Endodermal cell (in vitro differentiated cells): Measurements from ENCODE around the gene CCL17. TPM values are rescaled to one million over a fixed set of nuclear protein-coding genes. Genes with fewer than 3 reads are reported as not detected.

Experiments used
- DNase-seq: peaks from one replicate; pipeline ENCODE4 v3.0.0-alpha.2; 2017
- H3K27ac ChIP-seq: 2 replicates; pipeline ENCODE4 v1.5.1; 2013; ENCODE audit warnings: mild to moderate bottlenecking, low read depth, low read length, moderate library complexity
- H3K27me3 ChIP-seq: 2 replicates; pipeline ENCODE4 v1.6.1; 2013; ENCODE audit warnings: mild to moderate bottlenecking, low read length, moderate library complexity; ENCODE audit not compliant: insufficient read depth, control insufficient read depth, poor library complexity, severe bottlenecking
- H3K36me3 ChIP-seq: 2 replicates; pipeline ENCODE4 v1.7.0; 2013; ENCODE audit warnings: mild to moderate bottlenecking, low read length, moderate library complexity; ENCODE audit not compliant: control insufficient read depth, insufficient read depth
- H3K4me1 ChIP-seq: one replicate; pipeline ENCODE4 v1.7.0; 2013; ENCODE audit warnings: low read length; ENCODE audit not compliant: control insufficient read depth, insufficient read depth
- H3K4me3 ChIP-seq: 2 replicates; pipeline ENCODE4 v1.5.1; 2013; ENCODE audit warnings: mild to moderate bottlenecking, low read length, moderate library complexity
- H3K9ac ChIP-seq: 2 replicates; pipeline ENCODE4 v1.6.1; 2013; ENCODE audit warnings: mild to moderate bottlenecking, low read length, moderate library complexity; ENCODE audit not compliant: poor library complexity, severe bottlenecking; ENCODE audit errors: extremely low read depth
- H3K9me3 ChIP-seq: 2 replicates; pipeline ENCODE4 v1.6.1; 2013; ENCODE audit warnings: mild to moderate bottlenecking, low read length, moderate library complexity; ENCODE audit not compliant: control insufficient read depth
- H3K27ac Mint-ChIP-seq: 2 replicates; pipeline ENCODE4 v1.8.0; 2020; ENCODE audit warnings: mixed read lengths
- H3K27me3 Mint-ChIP-seq: 2 replicates; pipeline ENCODE4 v1.8.0; 2021; ENCODE audit warnings: mild to moderate bottlenecking, mixed read lengths; ENCODE audit not compliant: insufficient read depth
- H3K36me3 Mint-ChIP-seq: 2 replicates; pipeline ENCODE4 v1.8.0; 2020; ENCODE audit warnings: low read depth, mixed read lengths
- H3K4me1 Mint-ChIP-seq: 2 replicates; pipeline ENCODE4 v1.8.0; 2020; ENCODE audit warnings: mixed read lengths
- H3K4me3 Mint-ChIP-seq: 2 replicates; pipeline ENCODE4 v1.8.0; 2020; ENCODE audit warnings: mild to moderate bottlenecking, moderate library complexity, mixed read lengths
- H3K9me3 Mint-ChIP-seq: 2 replicates; pipeline ENCODE4 v1.8.0; 2020; ENCODE audit warnings: mild to moderate bottlenecking, mixed read lengths
- CTCF ChIP-seq: fragments of 200-600 bp; sonication (generic); conservative IDR thresholded peaks from 2 replicates; pipeline ENCODE4 v1.5.0; 2021; ENCODE audit warnings: antibody characterized with exemption, mild to moderate bottlenecking
- WGBS, 2 experiments: methylation state at CpG; one replicate each; pipeline versions ENCODE4 v1.1.5 to v1.1.7; 2013; ENCODE audit warnings: missing lambda C conversion rate in 2 of 2, mixed read lengths in 1 of 2; ENCODE audit not compliant: insufficient coverage in 1 of 2, insufficient read length in 1 of 2; 5-methylcytosine and 5-hydroxymethylcytosine counted together
- total RNA-seq, 2 donors: library from RNA; stranded (reverse); fragmentation: NEBNext Ultra II Directional in 1 of 2; extraction: Animal tissue kit (Norgen Biotek cat#: 25700) in 1 of 2; gene quantifications; 2 replicates in 1 of 2; 3 replicates in 1 of 2; pipeline ENCODE4 v1.2.1, GENCODE V29; 2021

The CCL17 gene
- total RNA-seq, 2 donors from 2014 or later, result not detected

GRCh38 chr16:57432505-57432904 lies 27.9 kb downstream of the CCL17 start:
- no peak for DNase-seq
- peaks cover 76% of the 10 kb centered on the region for H3K36me3 Mint-ChIP-seq
- H3K27me3 ChIP-seq, result no peaks in the 10 kb centered on the region
- no peaks in the 10 kb centered on the region for H3K9me3 Mint-ChIP-seq
- peaks cover 15% of the 10 kb centered on the region for H3K4me1 Mint-ChIP-seq
- H3K4me3 Mint-ChIP-seq, result no peak overlapping the region
- no peak overlapping the region for H3K4me3 ChIP-seq
- H3K27ac Mint-ChIP-seq, result no peak overlapping the region
- H3K36me3 ChIP-seq, result peaks cover 86% of the 10 kb centered on the region
- peaks cover 4% of the 10 kb centered on the region for H3K27me3 Mint-ChIP-seq
- 94 to 100% methylated on average over 1 to 2 of the region's 2 CpGs for WGBS, 2 experiments
- H3K4me1 ChIP-seq, result peaks cover 4% of the 10 kb centered on the region
- no peaks in the 10 kb centered on the region for H3K9me3 ChIP-seq
- H3K9ac ChIP-seq, result no peak overlapping the region
- no peak overlapping the region for H3K27ac ChIP-seq
- no peak for TF ChIP-seq CTCF

GRCh38 chr16:57432989-57433388 lies 28.4 kb downstream of the CCL17 start:
- Mint-ChIP-seq H3K36me3 (peaks cover 80% of the 10 kb centered on the region), H3K9me3 (no peaks in the 10 kb centered on the region)

GRCh38 chr16:57434003-57434402 lies 29.4 kb downstream of the CCL17 start:
- no peak overlapping the region for H3K4me3 Mint-ChIP-seq
- H3K27me3 Mint-ChIP-seq, result peaks cover 4% of the 10 kb centered on the region
- DNase-seq, result no peak
- H3K4me1 ChIP-seq, result no peaks in the 10 kb centered on the region
- no peak for TF ChIP-seq CTCF
- peaks cover 3% of the 10 kb centered on the region for H3K9me3 Mint-ChIP-seq
- H3K4me1 Mint-ChIP-seq, result peaks cover under 1% of the 10 kb centered on the region
- H3K27ac ChIP-seq, result no peak overlapping the region
- WGBS, 2 experiments, result 98% methylated on average over 2 of the region's 2 CpGs; no CpG with 5 or more reads in 1 of the 2 experiments
- H3K4me3 ChIP-seq, result no peak overlapping the region
- H3K9me3 ChIP-seq, result peaks cover 2% of the 10 kb centered on the region
- H3K36me3 ChIP-seq, result peaks cover 93% of the 10 kb centered on the region
- no peaks in the 10 kb centered on the region for H3K27me3 ChIP-seq
- no peak overlapping the region for H3K27ac Mint-ChIP-seq
- peaks cover 81% of the 10 kb centered on the region for H3K36me3 Mint-ChIP-seq
- H3K9ac ChIP-seq, result no peak overlapping the region

More at GRCh38 chr16:57432989-57433388, 28.4 kb downstream of the CCL17 start:
- Histone ChIP-seq H3K9me3 (no peaks in the 10 kb centered on the region), H3K36me3 (peaks cover 91% of the 10 kb centered on the region), H3K27me3 (no peaks in the 10 kb centered on the region), H3K4me1 (peaks cover 4% of the 10 kb centered on the region), H3K9ac (no peak overlapping the region), H3K4me3 (no peak overlapping the region), H3K27ac (no peak overlapping the region)
- H3K4me1 Mint-ChIP-seq, result peaks cover 10% of the 10 kb centered on the region
- H3K27me3 Mint-ChIP-seq, result peaks cover 4% of the 10 kb centered on the region
- H3K4me3 Mint-ChIP-seq, result no peak overlapping the region
- H3K27ac Mint-ChIP-seq, result no peak overlapping the region
- DNase-seq, result no peak
- TF ChIP-seq CTCF, result no peak
- 95 to 100% methylated on average over 3 of the region's 3 CpGs for WGBS, 2 experiments
